ENCODE data around the gene CDH4. TPM values are rescaled to one million over a fixed set of nuclear protein-coding genes. Genes with fewer than 3 reads are reported as not detected.

The CDH4 gene
- total RNA-seq, 1 experiment from 2014 or later, result not detected

DNA sequence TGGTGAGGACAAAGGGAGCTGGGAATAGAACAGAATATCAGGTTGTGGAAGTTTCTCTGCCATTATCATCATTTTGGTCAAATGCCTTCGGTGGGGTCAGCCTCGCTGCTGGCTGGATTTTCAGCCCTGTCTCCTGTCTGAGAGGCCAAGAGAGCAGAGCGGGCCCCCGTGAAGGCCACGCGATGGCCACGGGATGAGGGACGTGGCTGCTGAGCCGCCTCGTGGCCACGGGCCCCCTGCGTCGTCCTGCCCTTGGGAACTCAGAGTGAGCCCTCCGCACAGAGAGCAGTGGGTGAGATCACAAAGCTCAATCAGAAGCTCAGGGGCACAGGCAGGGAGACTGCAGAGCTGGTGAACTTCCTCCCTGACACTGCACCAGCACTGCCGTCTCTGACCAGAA lies 363.7 kb downstream of the CDH4 start:
- Histone ChIP-seq H3K27me3 (ENCODE audit: insufficient read depth, low read depth) (peaks cover 99% of the 10 kb centered on the region), H3K9me3 (ENCODE audit: insufficient read depth, low read depth) (no peaks in the 10 kb centered on the region), H3K4me2 (no peak overlapping the region), H3K79me2 (ENCODE audit: low read depth) (no peaks in the 10 kb centered on the region), H3K27ac (no peak overlapping the region), H3K36me3 (ENCODE audit: low read depth) (no peaks in the 10 kb centered on the region), H3F3A (ENCODE audit: insufficient read depth, low read depth) (no peaks in the 10 kb centered on the region), H3K9me2 (ENCODE audit: insufficient read depth) (no peaks in the 10 kb centered on the region), H4K20me1 (ENCODE audit: insufficient read depth) (no peaks in the 10 kb centered on the region), H3K4me1 (replicated peaks; ENCODE audit: insufficient read depth) (no peaks in the 10 kb centered on the region), H3K4me3 (no peak overlapping the region), H2AFZ (no peak overlapping the region)
- intact Hi-C loops (cut with micrococcal nuclease; ENCODE audit: unreplicated experiment), result no loop called here
- TF ChIP-seq, protein P1, sequence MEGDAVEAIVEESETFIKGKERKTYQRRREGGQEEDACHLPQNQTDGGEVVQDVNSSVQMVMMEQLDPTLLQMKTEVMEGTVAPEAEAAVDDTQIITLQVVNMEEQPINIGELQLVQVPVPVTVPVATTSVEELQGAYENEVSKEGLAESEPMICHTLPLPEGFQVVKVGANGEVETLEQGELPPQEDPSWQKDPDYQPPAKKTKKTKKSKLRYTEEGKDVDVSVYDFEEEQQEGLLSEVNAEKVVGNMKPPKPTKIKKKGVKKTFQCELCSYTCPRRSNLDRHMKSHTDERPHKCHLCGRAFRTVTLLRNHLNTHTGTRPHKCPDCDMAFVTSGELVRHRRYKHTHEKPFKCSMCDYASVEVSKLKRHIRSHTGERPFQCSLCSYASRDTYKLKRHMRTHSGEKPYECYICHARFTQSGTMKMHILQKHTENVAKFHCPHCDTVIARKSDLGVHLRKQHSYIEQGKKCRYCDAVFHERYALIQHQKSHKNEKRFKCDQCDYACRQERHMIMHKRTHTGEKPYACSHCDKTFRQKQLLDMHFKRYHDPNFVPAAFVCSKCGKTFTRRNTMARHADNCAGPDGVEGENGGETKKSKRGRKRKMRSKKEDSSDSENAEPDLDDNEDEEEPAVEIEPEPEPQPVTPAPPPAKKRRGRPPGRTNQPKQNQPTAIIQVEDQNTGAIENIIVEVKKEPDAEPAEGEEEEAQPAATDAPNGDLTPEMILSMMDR (conservative IDR thresholded peaks at IDR 0.05), result no peak
- TF ChIP-seq EZH2 (IDR thresholded peaks at IDR 0.05; ENCODE audit: low read depth), result no peak
- BruUV-seq (replicated peaks), result no TSS peak
- DNase-seq, result no peak
- POLR2A ChIA-PET (ENCODE audit: unreplicated experiment), result no interaction called here
- CTCF ChIA-PET, result no interaction called here

DNA sequence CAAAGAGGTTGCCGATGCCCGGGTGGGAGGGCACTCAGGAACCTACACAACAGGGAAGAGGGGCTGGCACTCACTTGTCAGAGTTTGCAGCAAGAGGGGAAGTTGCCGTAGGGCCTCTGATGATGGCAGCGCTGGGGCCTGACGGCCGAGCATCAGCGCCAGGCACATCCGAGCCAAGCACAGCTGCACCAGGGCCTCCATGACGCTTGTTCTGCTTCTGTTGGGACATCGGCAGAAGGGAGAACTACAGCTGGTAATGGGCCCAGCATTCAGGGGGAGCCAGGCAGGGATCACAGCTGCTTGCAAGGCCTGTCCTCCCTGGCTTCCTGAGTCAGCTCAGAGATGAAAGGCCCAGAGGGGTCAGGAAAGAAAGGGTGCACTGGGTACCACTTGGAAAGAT lies 367.7 kb downstream of the CDH4 start:
- peaks cover 99% of the 10 kb centered on the region for H3K27me3 ChIP-seq (ENCODE audit: insufficient read depth, low read depth)
- POLR2A ChIA-PET (ENCODE audit: unreplicated experiment), result no interaction called here
- BruUV-seq (replicated peaks), result no TSS peak

DNA sequence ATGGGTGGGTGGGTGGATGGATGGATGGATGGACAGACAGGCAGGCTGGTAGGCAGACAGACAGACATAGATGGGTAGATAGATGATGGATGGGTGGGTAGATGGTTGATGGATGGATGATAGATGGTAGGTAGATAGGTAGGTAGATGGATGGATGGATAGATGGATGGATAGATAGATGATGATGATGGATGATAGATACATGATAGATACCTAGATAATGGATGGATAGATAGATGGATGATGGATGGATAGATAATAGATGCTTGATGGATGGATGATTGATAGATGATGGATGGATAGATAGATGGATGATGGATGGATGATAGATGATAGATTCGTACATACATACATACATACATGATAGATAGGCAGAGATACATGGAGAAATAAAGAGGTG lies 368.1 kb downstream of the CDH4 start:
- peaks cover 99% of the 10 kb centered on the region for H3K27me3 ChIP-seq (ENCODE audit: insufficient read depth, low read depth)
- no peak overlapping the region for H2AFZ ChIP-seq
- BruUV-seq (replicated peaks), result no TSS peak
- H3K9me2 ChIP-seq (ENCODE audit: insufficient read depth), result no peaks in the 10 kb centered on the region
- no peaks in the 10 kb centered on the region for H3K36me3 ChIP-seq (ENCODE audit: low read depth)
- H3K27ac ChIP-seq, result no peak overlapping the region
- no peak for TF ChIP-seq EZH2 (IDR thresholded peaks at IDR 0.05; ENCODE audit: low read depth)
- TF ChIP-seq, protein P1 (conservative IDR thresholded peaks at IDR 0.05), result no peak
- no peak overlapping the region for H3K4me3 ChIP-seq
- H4K20me1 ChIP-seq (ENCODE audit: insufficient read depth), result peaks cover 3% of the 10 kb centered on the region; the same call in 1 of the 2 replicates
- ChIA-PET POLR2A (ENCODE audit: unreplicated experiment) (no interaction called here), CTCF (no interaction called here)
- no peaks in the 10 kb centered on the region for H3F3A ChIP-seq (ENCODE audit: insufficient read depth, low read depth)
- no peaks in the 10 kb centered on the region for H3K79me2 ChIP-seq (ENCODE audit: low read depth)
- H3K4me2 ChIP-seq, result no peak overlapping the region
- DNase-seq, result no peak
- no peaks in the 10 kb centered on the region for H3K9me3 ChIP-seq (ENCODE audit: insufficient read depth, low read depth)
- H3K4me1 ChIP-seq (replicated peaks; ENCODE audit: insufficient read depth), result no peaks in the 10 kb centered on the region
- intact Hi-C loops (cut with micrococcal nuclease; ENCODE audit: unreplicated experiment), result no loop called here

More for the DNA sequence above, 367.7 kb downstream of the CDH4 start:
- no peaks in the 10 kb centered on the region for H3K4me1 ChIP-seq (replicated peaks; ENCODE audit: insufficient read depth)
- CTCF ChIA-PET, result no interaction called here
- H3K79me2 ChIP-seq (ENCODE audit: low read depth), result no peaks in the 10 kb centered on the region
- H4K20me1 ChIP-seq (ENCODE audit: insufficient read depth), result peaks cover 3% of the 10 kb centered on the region; the same call in 1 of the 2 replicates
- no peak for TF ChIP-seq EZH2 (IDR thresholded peaks at IDR 0.05; ENCODE audit: low read depth)
- TF ChIP-seq, protein P1 (conservative IDR thresholded peaks at IDR 0.05), result no peak
- no peaks in the 10 kb centered on the region for H3K9me3 ChIP-seq (ENCODE audit: insufficient read depth, low read depth)
- no peak overlapping the region for H3K4me2 ChIP-seq
- H3K9me2 ChIP-seq (ENCODE audit: insufficient read depth), result no peaks in the 10 kb centered on the region
- intact Hi-C loops (cut with micrococcal nuclease; ENCODE audit: unreplicated experiment), result no loop called here
- no peaks in the 10 kb centered on the region for H3K36me3 ChIP-seq (ENCODE audit: low read depth)
- no peak overlapping the region for H3K27ac ChIP-seq
- H3K4me3 ChIP-seq, result no peak overlapping the region
- no peak overlapping the region for H2AFZ ChIP-seq
- no peak for DNase-seq
- H3F3A ChIP-seq (ENCODE audit: insufficient read depth, low read depth), result no peaks in the 10 kb centered on the region
